ENCODE measurements around the gene AMN. TPM values are rescaled to one million over a fixed set of nuclear protein-coding genes. Genes with fewer than 3 reads are reported as not detected.

Gene AMN
- polyA plus RNA-seq, 1 donor from 2014 or later, result 0.15 TPM

DNA sequence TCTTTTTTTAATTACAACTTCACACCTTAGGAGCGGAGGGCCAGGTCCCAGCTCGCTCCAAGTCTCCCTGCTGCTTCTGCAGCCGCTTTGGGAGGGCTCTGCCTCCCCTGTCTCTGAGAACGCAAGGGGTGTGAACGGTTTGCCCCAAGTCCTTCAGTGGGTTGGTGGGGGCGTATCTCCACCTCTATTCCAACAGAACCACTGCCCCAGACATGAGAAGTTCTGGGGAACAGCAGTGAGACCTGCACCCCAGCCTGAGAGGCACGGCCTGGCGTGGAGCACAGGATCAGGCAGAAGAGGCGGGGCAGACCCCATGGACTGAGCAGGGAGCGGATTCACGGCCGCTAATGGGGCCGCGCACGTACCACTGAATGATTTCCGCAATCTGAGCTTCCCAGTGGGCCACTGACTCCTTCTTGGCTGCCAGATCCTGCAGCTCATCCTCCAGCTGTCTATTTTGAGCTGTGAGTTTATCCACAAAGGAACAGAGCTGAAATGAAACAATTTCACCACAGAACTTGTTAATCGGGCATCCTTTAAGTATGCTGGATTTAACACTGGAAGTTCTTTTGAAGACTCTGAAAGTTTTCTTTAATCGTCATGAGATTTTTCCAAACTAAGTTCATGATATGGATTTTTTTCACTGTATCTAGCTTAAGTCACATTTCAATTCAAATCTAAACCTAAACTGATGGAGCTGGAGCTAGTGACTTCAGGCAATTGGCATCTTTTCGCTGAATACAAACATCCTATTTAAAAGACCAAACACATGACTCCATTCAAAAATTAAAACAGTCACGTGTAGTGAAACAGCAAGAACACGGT lies 44.4 kb downstream of the AMN start:
- Histone ChIP-seq H3K9me2 (ENCODE audit: insufficient read depth, low read length) (no peaks in the 10 kb centered on the region), H3K9me3 (ENCODE audit: low read length) (no peaks in the 10 kb centered on the region), H3K27ac (ENCODE audit: low read length) (no peak overlapping the region), H4K20me1 (ENCODE audit: insufficient read depth) (no peaks in the 10 kb centered on the region), H3K79me2 (replicated peaks; ENCODE audit: insufficient read depth, low read length) (no peaks in the 10 kb centered on the region), H3K9ac (ENCODE audit: low read length) (no peak overlapping the region), H3K36me3 (ENCODE audit: insufficient read depth, low read length) (peaks cover 32% of the 10 kb centered on the region), H3K4me3 (ENCODE audit: low read length) (no peak overlapping the region), H2AFZ (ENCODE audit: low read depth, low read length) (no peak overlapping the region), H3K27me3 (ENCODE audit: insufficient read depth, low read depth, low read length) (no peaks in the 10 kb centered on the region), H3K4me2 (ENCODE audit: low read length) (no peak overlapping the region), H3F3A (ENCODE audit: insufficient read depth, low read length, poor library complexity, severe bottlenecking) (no peaks in the 10 kb centered on the region)
- no peak for TF ChIP-seq RAD21 (conservative IDR thresholded peaks at IDR 0.05)
- TF ChIP-seq EZH2 (IDR thresholded peaks at IDR 0.05; ENCODE audit: borderline replicate concordance, insufficient read depth, low read length, poor library complexity, severe bottlenecking), result no peak
- TF ChIP-seq, protein P1, sequence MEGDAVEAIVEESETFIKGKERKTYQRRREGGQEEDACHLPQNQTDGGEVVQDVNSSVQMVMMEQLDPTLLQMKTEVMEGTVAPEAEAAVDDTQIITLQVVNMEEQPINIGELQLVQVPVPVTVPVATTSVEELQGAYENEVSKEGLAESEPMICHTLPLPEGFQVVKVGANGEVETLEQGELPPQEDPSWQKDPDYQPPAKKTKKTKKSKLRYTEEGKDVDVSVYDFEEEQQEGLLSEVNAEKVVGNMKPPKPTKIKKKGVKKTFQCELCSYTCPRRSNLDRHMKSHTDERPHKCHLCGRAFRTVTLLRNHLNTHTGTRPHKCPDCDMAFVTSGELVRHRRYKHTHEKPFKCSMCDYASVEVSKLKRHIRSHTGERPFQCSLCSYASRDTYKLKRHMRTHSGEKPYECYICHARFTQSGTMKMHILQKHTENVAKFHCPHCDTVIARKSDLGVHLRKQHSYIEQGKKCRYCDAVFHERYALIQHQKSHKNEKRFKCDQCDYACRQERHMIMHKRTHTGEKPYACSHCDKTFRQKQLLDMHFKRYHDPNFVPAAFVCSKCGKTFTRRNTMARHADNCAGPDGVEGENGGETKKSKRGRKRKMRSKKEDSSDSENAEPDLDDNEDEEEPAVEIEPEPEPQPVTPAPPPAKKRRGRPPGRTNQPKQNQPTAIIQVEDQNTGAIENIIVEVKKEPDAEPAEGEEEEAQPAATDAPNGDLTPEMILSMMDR (IDR thresholded peaks at IDR 0.05; ENCODE audit: poor library complexity, severe bottlenecking), result no peak
- TF ChIP-seq EP300 (conservative IDR thresholded peaks at IDR 0.05; ENCODE audit: poor library complexity, severe bottlenecking), result no peak
- TF ChIP-seq TAF1 (IDR thresholded peaks at IDR 0.05; ENCODE audit: low read depth), result no peak
- TF ChIP-seq, protein P2, sequence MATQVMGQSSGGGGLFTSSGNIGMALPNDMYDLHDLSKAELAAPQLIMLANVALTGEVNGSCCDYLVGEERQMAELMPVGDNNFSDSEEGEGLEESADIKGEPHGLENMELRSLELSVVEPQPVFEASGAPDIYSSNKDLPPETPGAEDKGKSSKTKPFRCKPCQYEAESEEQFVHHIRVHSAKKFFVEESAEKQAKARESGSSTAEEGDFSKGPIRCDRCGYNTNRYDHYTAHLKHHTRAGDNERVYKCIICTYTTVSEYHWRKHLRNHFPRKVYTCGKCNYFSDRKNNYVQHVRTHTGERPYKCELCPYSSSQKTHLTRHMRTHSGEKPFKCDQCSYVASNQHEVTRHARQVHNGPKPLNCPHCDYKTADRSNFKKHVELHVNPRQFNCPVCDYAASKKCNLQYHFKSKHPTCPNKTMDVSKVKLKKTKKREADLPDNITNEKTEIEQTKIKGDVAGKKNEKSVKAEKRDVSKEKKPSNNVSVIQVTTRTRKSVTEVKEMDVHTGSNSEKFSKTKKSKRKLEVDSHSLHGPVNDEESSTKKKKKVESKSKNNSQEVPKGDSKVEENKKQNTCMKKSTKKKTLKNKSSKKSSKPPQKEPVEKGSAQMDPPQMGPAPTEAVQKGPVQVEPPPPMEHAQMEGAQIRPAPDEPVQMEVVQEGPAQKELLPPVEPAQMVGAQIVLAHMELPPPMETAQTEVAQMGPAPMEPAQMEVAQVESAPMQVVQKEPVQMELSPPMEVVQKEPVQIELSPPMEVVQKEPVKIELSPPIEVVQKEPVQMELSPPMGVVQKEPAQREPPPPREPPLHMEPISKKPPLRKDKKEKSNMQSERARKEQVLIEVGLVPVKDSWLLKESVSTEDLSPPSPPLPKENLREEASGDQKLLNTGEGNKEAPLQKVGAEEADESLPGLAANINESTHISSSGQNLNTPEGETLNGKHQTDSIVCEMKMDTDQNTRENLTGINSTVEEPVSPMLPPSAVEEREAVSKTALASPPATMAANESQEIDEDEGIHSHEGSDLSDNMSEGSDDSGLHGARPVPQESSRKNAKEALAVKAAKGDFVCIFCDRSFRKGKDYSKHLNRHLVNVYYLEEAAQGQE (IDR thresholded peaks at IDR 0.05; ENCODE audit: borderline replicate concordance), result no peak
- no peak for TF ChIP-seq POLR2AphosphoS5 (IDR thresholded peaks at IDR 0.05)
- no peak for TF ChIP-seq MXI1 (conservative IDR thresholded peaks at IDR 0.05; ENCODE audit: poor library complexity, severe bottlenecking)
- no peak for TF ChIP-seq SMC3 (conservative IDR thresholded peaks at IDR 0.05; ENCODE audit: poor library complexity)

DNA sequence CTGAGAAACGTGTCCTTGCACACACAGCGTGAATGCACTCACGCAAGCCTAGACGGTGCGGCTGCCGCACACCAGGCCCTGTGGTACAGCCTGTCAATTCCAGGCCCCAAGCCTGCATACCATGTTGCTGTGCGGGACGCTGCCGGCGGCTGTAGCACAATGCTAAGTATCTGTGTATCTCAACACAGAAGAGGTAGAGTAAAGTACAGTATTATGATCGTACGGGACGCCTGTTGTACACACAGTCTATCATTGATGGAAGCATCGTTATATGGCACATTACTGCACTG lies 45.0 kb downstream of the AMN start:
- Histone ChIP-seq H3K79me2 (replicated peaks; ENCODE audit: insufficient read depth, low read length) (no peaks in the 10 kb centered on the region), H3K9ac (ENCODE audit: low read length) (no peak overlapping the region), H3K9me3 (ENCODE audit: low read length) (no peaks in the 10 kb centered on the region), H2AFZ (ENCODE audit: low read depth, low read length) (no peak overlapping the region), H4K20me1 (ENCODE audit: insufficient read depth) (no peaks in the 10 kb centered on the region), H3K36me3 (ENCODE audit: insufficient read depth, low read length) (peaks cover 28% of the 10 kb centered on the region), H3K27me3 (ENCODE audit: insufficient read depth, low read depth, low read length) (no peaks in the 10 kb centered on the region), H3K9me2 (ENCODE audit: insufficient read depth, low read length) (no peaks in the 10 kb centered on the region), H3K4me3 (ENCODE audit: low read length) (no peak overlapping the region), H3K4me2 (ENCODE audit: low read length) (no peak overlapping the region), H3F3A (ENCODE audit: insufficient read depth, low read length, poor library complexity, severe bottlenecking) (no peaks in the 10 kb centered on the region), H3K27ac (ENCODE audit: low read length) (no peak overlapping the region)
- TF ChIP-seq MXI1 (conservative IDR thresholded peaks at IDR 0.05; ENCODE audit: poor library complexity, severe bottlenecking), result no peak
- TF ChIP-seq, protein P1 (IDR thresholded peaks at IDR 0.05; ENCODE audit: poor library complexity, severe bottlenecking), result no peak
- TF ChIP-seq EZH2 (IDR thresholded peaks at IDR 0.05; ENCODE audit: borderline replicate concordance, insufficient read depth, low read length, poor library complexity, severe bottlenecking), result no peak
- TF ChIP-seq RAD21 (conservative IDR thresholded peaks at IDR 0.05), result no peak
- no peak for TF ChIP-seq POLR2AphosphoS5 (IDR thresholded peaks at IDR 0.05)
- no peak for TF ChIP-seq TAF1 (IDR thresholded peaks at IDR 0.05; ENCODE audit: low read depth)
